HG02981 (cell line): ENCODE measurements around the gene PDIA4.
"Not testable (repeated sequence)": the region's sequence is repeated elsewhere in the genome, so short reads cannot be mapped to it uniquely, and the experiment has no call there.

Source experiments
- ATAC-seq: cut with Tn5 transposase; IDR thresholded peaks from one replicate; pipeline ENCODE4 v1.9.1; 2021; ENCODE audit warnings: mild to moderate bottlenecking, moderate library complexity; ENCODE audit not compliant: unreplicated experiment

PDIA4 gene

DNA sequence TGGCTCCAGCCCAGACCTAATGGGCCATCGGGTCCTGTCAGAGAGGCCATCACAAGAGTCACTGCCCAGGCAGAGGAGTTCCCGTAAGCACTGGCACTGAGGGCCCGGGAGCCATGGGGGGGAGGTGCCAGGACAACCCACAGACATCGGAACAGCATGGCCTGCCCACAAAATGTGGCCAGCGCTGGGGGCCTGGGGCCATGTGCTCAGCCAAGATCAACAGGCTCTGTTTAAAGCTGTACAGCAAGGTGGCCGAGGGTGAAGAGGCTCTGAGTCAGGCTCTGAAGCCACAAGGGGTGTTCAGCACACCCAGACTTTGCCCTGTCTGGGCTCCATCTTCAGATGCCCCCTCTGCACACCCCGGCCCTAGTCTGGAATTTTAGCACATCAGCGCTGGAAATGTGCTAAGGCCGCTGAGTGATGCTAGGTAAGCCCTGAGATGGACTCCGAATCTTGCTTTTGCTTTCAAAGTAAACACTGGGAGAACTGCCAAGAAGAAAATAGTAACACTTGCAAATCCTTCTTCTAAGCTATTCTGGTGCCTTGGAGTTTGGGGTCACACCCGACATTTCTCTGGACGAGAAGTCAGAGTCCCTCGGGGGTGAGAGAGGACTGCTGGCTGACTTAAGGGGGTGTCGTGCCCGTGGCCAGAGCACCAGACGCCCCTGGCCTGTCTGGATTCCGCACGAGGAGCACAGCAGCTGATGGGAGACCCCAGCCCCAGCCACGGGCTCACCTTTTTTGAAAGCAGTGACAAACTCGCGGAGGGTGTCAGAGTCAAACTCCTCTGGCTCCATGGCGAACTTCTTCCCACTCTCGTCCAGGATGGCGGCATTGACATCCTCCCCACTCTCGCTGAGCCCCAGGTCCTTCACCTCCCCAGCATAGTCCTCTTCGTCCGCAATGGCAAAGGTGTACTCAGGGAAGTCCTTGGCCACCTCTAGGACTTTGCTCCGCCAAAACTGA is 23.6 kb downstream of the PDIA4 start:
- ATAC-seq, result no peak

DNA sequence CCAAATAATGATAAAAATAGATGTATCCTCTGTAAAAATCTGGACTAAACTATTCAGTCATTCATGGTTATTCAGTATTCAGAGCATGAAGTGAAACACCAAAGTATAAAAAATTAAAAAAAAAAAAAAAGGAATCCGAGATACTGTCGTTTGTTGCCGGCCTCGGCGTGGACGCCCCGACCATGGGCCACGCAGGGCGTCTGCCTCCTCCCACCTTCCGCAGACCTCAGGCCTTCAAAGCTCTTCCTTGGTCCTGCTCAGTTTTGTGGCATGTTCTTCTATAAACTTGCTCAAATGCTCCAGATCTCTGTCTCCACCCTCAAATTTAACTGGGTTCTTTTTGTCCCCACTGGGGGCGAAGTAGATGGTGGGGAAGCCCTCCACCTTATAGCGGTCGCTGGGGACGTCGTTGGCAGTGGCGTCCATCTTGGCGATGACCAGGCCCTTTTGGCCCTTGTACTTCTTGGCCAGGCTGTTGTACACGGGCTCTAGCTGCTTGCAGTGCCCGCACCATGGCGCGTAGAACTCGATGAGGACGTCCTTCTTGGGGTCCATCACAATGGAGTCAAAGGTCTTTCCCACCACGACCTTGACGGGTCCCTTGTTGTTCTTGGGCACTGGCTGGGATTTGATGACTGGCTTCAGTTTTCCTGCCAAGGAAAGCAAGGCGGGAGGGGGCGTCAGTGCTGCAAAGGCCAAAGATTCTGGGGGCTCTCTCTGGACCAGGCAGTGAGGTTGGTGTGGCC is 24.6 kb downstream of the PDIA4 start:
- ATAC-seq, result no peak

DNA sequence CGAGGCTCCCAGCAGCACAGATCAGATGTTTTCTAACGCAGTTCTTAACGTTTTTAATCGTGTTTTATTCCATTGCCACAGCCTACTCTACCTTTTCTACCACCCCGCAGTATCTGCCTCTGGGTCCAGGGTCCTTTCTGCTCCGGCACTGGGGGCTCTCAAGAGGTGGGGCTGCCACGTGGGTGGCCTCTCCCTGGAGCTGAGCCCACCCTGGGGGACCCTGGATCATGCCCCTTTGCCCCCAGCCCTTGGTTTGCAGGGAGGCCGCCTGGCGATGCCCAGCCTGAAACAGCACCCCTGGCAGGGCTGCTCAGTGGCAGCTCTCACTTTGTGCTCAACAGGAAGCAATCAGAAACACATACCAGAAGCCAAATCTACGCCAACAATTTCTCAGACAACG is 25.3 kb downstream of the PDIA4 start:
- no peak for ATAC-seq

DNA sequence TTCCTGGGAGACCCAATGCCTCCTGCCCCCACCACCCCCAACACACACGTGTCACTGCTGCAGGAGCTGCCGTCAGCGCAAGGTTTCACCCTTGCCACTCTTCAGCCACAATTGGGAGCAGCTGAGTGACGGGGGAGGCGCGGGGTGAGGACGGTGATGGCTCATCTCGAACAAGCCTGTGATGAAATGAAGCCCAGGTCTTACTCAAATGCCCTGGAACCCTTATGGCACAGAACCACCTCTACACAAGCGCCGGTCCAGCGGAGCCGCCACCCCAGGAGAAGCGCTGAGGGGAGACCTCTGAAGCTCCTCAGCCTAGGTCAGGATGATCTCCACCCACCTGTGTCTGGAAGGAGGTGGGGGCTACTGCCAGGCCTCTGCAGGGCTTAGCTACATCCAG is 25.7 kb downstream of the PDIA4 start:
- ATAC-seq, result no peak

DNA sequence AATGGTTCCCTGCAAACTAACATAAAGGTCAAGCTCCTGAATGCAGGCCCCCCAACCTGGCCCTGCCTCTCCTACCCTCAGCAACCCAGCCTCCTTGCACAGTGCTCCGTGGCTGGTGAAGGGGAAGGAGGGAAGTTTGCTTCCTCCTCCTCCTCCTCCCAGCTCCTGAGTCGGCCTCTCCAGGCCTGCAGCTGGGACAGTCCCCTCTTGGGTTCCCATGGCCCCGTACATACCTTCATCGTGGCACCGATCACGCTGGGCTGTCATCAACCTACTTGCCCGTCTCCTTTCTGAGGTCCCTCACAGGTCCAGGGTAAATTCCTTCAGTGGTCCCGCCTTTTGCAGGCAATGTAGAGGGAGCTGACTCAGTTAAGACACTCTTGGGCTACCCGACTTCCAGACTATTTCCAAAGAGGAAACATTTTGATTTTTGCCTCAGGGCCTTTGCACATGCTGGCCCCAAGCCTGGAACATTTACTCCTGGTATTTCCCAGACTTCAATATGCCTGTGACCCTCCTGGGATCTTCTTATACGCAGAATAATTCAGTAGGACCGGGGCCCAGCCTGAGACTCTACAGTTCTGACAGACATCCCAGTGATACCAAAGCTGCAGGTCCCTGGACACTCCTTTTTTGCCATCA is 26.8 kb downstream of the PDIA4 start:
- no peak for ATAC-seq

DNA sequence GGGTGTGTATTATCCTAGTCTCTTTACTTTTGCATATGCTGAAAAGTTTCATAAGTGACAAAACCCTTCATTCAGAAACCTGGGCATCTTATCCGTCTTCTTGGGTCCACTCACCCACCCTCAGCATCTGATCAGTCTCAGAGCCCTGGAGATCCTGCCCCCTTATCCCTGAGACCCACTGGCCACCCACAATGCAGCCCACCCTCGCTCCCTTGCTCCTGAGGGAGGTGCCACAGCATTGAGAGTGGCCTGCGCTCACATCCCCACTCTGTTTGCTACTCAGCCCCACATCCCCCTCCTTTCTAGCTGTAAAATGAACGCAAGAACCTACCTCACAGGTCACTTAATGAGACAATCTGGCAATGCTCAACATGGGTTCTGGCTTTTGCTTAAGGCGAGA is 27.3 kb downstream of the PDIA4 start:
- ATAC-seq, result no peak

DNA sequence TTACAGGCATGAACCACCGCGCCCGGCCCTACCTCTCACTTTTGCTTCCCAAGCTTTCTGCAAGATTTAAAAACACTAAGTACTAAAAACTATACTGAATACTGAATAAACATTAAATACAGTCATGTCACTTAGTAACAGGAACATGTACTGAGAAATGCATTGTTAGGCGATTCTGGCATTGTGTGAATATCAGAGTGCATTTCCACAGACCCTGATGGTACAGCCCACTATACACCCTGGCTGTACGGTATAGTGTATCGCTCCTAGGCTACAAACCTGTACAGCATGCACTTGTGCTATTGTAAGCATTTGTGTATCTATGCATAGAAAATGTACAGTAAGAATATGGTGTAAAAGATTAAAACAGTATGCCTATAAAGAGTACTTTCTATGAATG is 29.1 kb downstream of the PDIA4 start:
- ATAC-seq, result no peak

DNA sequence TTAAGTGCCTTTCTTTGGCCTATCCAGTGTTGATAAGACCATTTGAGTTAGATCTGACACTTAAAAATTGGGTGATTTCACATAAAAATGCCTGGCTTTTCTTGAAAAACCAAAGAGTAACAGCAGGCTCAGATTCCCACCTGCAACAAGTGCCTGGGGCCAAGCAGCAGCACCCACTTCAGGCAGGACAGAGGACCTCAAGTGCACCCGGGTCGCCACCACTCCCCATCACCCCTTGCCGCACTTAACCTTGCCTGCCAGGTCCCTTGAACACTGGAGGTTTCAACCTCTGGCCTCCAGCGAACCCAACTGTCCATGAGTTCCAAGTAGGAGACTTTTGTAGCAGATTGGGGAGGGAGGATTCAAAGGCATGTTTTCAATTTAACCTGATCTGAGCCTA is 30.8 kb downstream of the PDIA4 start:
- no peak for ATAC-seq

DNA sequence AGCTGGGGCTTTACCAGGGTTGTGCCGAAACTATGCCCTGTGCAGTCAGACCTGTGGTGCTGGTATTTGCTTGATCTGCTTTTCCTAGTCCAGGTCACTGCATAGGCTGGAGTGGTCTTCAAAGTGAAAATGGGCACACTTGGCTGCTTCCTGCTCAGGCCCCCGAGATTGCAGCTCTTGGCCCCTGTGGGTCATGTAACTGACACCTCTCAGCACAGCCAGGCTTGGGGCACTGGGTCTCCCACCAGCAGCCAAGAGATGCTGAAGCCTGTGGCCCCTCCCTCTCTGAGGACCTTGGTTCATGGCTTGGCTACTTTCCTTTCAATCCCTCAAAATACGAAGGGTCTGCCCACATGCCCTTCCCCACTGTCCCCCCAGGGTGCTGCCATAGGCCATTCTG is 33.7 kb downstream of the PDIA4 start:
- ATAC-seq, result no peak

DNA sequence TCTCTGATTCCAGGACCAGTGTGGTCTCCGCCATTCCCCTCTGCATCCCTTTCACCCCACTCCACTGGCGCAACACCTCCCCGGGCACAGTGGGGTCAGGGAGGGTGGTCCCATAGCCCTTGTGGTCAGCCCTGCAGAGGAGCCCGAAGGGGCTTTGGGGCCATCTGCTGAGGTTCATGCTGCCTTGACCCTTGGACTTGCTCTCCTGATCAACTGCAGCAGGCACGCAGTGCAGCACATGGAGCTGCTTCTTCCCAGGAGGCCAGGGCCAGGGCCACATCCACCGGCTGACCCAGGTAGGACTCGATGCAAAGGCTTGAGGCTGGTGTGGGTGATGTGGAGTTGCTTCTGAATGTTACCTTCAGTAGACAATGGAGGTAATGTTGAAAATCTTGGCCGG is 35.1 kb downstream of the PDIA4 start:
- no peak for ATAC-seq

DNA sequence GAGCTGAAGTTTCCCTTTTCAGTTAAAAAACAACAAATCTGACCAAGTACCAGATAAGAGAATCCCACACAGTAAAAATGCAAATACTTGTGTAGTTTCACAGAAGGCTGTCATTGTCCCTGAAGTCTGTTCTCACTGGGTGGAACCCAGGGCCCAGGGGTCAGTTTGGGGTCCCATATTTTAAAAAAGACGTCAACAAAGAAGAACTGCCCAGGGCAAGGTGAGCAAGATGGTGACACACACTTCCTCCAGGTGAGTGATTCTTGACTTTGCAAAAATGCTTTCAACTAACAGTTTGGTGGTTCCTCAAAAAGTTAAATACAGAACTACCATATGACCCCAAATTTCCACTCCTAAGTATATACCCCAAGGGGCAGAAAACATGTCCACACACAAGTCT is 36.8 kb downstream of the PDIA4 start:
- ATAC-seq, result no peak

DNA sequence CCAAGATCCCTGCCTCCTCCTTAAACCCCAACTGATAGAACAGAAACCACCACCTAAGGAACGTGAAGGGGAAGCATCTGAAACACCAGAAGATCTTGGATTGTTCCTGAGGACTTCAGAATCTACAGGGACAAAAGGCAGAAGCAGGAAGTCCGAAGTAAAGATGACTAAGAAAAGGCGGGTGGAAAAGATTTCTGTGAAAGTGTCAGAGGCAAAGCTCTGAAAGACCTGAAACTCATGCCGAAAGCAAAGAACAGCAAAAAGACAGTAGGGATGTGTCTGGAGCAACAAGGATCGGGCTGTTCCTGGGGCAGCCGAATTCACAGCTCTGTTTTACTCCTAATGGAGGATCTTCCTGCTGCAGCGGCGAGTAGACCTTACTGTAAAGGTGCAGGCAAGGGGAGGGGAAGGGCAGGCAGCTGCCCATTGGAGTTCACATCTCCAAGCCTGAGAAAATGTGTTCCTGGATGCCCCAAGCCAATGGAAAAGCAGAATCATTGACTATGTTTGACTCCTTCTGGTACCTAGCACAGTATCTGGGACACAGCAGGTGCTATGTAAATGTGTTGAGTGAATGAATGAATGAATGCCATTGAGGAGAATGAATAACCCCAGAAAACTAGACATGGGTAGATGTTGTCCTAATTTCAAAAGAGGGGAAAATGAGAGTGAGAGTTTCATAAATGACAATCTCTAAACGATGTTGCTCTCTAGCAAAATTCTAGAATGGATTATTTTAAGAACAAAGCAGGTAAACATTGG is 40.4 kb downstream of the PDIA4 start:
- ATAC-seq, result no peak

DNA sequence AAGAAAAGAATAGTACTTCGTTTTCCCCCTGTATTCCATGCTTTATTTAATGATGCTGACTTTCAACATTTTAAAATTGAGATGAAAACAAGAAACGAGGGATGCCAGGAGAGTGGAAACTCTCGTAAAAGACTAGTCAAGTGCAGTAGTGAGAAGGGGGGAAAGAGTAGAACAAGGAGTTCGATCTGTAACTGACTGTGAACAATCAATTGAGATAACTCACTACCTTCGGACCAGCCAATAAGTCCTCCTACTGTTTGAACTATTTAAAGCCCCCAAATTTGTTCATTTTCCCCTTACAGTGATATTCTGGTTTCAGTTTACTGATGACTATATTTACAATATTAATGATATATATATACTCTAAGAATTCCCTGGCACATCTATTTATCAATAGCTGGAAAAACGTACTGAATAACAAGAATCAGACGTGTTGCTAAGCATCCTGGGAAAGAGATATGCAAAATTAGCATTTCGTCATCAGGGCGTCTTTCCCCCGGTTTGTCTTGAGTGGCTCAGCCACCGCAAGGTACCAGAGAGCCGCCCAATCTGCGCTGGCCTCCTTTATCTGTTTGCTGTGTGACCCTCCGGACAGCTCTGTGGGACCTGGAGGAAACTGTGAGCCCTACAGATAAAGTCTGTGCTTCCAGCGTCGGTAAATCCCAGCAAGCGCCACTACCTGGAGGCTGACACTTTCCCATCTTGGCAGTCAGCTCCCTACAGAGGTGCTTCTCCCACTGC is 41.1 kb downstream of the PDIA4 start:
- ATAC-seq, result peak; percentile 89

DNA sequence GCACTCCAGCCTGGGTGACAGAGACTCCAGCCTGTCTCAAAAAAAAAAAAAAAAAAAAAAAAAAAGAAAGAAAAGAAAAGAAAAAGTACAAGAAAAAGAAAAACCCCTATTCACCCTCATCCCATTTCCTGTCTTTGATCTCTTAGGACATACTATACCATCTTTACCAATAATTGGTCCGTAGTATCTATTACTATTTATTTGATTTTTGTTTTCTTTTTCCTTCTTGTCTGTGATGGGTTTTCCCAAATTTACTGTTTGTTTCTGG is 41.6 kb downstream of the PDIA4 start:
- no peak for ATAC-seq

DNA sequence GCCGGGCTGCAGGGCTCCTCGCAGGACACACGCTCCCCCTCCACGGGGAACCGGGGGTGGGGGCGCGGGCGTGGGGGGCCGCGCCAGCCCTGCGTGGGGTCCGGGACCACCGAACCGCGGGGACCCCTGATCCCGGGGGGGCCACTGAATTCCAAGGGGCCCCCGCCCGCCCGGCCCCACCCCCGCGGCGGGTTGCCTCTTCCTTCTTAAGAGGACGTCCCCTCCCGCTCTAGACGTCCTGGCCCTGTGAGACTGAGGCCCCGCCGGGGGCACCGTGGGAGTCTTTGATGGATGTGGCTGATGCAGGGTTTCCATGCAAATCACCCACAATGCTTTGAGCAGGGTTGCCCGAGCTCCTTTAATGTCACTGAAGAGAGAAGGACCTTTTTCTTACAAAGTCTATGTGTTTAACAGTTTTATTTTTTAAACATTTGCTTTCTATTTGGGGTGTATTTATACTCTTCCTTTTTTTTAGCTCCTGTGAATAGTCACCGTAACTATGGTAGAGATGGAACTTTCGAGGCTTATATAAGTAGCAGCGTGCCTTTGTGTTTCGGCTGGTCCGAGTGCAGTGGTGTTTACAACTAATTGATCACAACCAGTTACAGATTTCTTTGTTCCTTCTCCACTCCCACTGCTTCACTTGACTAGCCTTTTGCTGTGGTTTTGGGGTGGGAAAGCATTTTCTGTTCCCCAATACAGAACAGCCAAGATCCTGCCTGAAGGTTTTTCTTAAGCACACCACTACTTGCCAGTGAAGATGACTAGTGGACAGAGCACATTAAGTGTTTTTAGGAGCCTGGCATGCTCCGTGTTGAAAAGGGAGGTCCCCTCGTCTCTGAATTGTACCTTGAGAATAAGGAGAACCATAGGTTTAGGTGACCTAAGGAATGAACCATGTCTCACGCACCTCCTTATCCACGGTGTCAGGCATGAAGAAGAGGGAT is 44.8 kb downstream of the PDIA4 start:
- peak; percentile 64 for ATAC-seq

DNA sequence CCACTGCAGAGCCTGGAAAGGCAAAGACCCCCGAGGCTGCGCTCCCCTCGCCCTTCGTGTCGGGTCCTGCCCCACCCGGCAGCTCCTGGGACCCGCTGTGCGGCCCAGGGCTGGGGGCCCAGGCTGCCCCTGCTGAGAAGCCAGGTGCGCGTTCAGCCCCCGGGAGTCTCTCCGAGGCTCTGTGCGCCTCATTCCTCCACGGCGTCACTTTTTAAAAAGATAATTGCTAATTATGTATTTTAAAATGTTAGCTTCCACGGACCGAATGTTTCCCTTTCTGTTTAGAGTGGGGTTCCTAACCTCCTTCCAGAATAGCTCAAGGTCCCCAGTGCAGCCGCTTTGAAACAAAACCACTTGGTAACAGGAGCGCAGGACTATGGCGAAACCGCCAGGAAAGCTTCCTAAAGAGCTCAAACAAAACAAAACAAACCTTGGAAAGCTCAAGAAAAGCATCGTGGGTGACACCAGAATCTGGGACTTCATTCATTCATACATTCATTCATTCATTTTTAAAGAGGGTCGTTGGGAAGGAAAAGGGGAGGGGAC is 45.6 kb downstream of the PDIA4 start:
- ATAC-seq, result no peak

DNA sequence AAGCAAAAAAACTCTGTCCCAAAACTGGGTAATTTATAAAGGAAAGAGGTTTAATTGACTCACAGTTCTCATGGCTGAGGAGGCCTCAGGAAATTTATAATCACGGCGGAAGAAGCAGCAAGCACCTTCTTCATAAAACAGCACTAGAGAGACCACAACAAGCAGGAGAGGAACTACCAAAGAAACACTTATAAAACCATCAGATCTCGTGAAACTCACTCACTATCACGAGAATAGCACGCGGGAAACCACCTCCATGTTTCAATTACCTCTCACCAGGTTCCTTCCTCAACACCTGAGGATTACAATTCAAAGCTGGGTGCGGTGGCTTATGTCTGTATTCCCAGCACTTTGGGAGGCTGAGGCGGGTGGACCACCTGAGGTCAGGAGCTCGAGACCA is 48.5 kb downstream of the PDIA4 start:
- ATAC-seq, result no peak

DNA sequence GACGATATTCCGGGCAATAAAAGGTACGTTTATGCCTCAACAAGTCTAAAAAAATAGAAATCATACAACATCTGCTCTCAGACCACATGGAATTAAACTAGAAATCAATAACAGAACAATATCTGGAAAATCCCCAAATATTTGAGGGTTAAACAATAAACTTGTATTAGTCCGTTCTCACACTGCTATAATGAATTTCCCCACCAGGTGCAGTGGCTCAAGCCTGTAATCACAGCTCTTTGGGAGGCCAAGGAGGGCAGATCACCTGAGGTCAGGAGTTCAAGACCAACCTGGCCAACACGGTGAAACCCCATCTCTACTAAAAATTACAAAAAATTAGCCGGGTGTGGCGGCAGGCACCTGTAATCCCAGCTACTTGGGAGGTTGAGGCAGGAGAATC is 49.2 kb downstream of the PDIA4 start:
- not testable (repeated sequence) for ATAC-seq

DNA sequence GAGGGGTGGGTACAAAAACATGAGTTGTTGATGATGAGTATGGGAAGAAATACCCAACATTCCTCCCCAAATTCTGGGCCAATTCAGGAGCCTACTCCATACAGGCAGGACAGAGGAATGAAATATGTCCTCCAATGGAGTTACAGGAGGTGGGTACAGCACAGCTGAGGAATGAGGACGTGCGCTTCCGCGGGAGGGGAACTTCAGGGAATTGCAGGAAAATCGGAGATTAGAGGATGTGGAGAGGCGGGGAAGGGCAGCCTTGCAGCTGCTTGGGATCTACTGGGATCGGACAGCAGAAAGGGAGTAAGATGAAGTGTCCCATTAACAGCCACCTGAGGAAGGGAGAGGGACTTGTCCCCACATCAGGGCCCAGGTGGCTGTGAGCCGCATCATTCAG is 50.2 kb downstream of the PDIA4 start:
- ATAC-seq, result no peak
